ENCODE data around the gene PDE4B. TPM values are rescaled to one million over a fixed set of nuclear protein-coding genes. Genes with fewer than 3 reads are reported as not detected.

The PDE4B gene
- polyA plus RNA-seq, 1 donor (not counting 4 experiments of a cell fraction or from before 2014, with no cell fraction given), result 0.29 TPM

DNA sequence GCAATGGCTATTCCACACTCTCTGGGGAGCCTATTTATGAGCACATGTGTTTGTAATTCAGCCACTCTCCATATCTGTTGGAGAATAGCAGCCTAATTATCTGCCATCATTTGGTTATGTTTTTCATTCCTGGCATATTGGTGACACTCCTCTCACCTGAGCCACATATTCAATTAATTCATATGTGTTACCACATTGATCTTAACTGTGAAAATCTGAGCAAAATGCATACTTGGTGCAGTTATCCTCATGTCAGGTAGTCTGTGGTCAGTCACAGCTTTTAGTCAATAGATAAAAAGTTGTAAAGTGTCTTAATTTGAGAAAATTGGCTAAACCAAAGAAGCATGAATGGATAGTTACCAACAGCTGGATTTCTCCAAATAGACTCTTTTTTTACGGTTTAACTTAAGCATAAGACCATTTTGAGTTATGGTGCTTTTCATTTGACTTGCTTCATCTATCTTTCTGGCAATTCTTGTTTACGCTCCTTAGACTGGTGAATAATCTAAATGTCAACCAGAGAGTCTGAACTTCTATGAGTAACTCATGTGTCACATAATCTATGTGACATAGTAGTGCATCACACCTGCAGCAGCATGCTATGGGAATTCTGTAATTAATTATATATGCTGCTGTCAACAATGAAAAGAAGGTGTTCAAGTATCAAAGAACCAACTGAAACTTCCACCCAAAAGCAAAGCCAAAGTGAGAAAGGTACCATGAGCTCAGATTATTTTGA lies 553.5 kb downstream of the PDE4B start:
- Histone ChIP-seq H3K4me2 (ENCODE audit: control insufficient read depth, extremely low read depth, insufficient read depth, low read depth, low read length) (no peak overlapping the region), H3K4me1 (ENCODE audit: control insufficient read depth, extremely low read depth, insufficient read depth, low read length) (no peaks in the 10 kb centered on the region), H3K79me2 (ENCODE audit: control insufficient read depth, insufficient read depth, low read length) (no peaks in the 10 kb centered on the region), H2AFZ (ENCODE audit: control insufficient read depth, low read length) (no peak overlapping the region), H3K9ac (ENCODE audit: control insufficient read depth, extremely low read depth, insufficient read depth, low read length) (no peak overlapping the region), H3K27me3 (ENCODE audit: control insufficient read depth, extremely low read depth, insufficient read depth, low read length) (no peaks in the 10 kb centered on the region), H3K36me3 (ENCODE audit: control insufficient read depth in 2 of 2, extremely low read depth in 1 of 2, insufficient read depth in 2 of 2, low read length in 2 of 2) (no peaks in the 10 kb centered on the region), H3K9me1 (ENCODE audit: control insufficient read depth, extremely low read depth, insufficient read depth, low read length) (no peaks in the 10 kb centered on the region), H3K4me3 (ENCODE audit: control insufficient read depth in 2 of 3, extremely low read depth in 1 of 3, insufficient read depth in 2 of 3, low read depth in 1 of 3, low read length in 3 of 3) (no peak overlapping the region), H3K27ac (ENCODE audit: control insufficient read depth, insufficient read depth, low read length) (no peak overlapping the region), H4K20me1 (ENCODE audit: control insufficient read depth, extremely low read depth, insufficient read depth, low read length) (no peaks in the 10 kb centered on the region), H3K9me3 (ENCODE audit: control insufficient read depth, low read depth, low read length) (no peaks in the 10 kb centered on the region)
- TF ChIP-seq, protein P1, sequence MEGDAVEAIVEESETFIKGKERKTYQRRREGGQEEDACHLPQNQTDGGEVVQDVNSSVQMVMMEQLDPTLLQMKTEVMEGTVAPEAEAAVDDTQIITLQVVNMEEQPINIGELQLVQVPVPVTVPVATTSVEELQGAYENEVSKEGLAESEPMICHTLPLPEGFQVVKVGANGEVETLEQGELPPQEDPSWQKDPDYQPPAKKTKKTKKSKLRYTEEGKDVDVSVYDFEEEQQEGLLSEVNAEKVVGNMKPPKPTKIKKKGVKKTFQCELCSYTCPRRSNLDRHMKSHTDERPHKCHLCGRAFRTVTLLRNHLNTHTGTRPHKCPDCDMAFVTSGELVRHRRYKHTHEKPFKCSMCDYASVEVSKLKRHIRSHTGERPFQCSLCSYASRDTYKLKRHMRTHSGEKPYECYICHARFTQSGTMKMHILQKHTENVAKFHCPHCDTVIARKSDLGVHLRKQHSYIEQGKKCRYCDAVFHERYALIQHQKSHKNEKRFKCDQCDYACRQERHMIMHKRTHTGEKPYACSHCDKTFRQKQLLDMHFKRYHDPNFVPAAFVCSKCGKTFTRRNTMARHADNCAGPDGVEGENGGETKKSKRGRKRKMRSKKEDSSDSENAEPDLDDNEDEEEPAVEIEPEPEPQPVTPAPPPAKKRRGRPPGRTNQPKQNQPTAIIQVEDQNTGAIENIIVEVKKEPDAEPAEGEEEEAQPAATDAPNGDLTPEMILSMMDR (optimal IDR thresholded peaks at IDR 0.05 in 1 of 3, IDR thresholded peaks at IDR 0.05 in 1 of 3, conservative IDR thresholded peaks at IDR 0.05 in 1 of 3; ENCODE audit: extremely low read depth in 1 of 3, insufficient read depth in 2 of 3, low read length in 3 of 3), result no peak
- no peak for TF ChIP-seq EZH2 (IDR thresholded peaks at IDR 0.05; ENCODE audit: low read length)
- dilution Hi-C loops (cut with MboI; ENCODE audit: extremely low pct_ligation_motif_present, low sequenced_read_pairs), result no loop called here
- no peak for DNase-seq (ENCODE audit: low read depth, low spot score)
- FAIRE-seq, result no peak

DNA sequence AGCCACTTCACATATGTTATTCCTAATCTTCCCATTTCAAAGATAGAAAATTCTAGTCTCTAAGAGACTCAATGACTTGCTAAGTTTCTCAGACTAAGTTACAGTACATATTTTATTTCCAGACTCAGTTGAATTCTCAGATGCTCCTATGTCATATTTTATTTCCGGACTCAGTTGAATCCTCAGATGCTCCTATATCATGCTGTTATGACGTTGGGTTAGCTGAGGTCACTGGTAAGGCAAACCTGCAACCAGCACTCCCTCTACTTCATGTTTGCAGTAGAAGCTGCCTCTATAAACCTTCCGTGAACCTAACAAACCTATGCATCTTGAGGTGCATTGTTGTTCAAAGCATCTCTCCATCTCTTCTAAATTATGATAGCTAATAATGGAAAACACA lies 554.2 kb downstream of the PDE4B start:
- no peak for TF ChIP-seq EZH2 (IDR thresholded peaks at IDR 0.05; ENCODE audit: low read length)
- TF ChIP-seq, protein P1 (optimal IDR thresholded peaks at IDR 0.05 in 1 of 3, IDR thresholded peaks at IDR 0.05 in 1 of 3, conservative IDR thresholded peaks at IDR 0.05 in 1 of 3; ENCODE audit: extremely low read depth in 1 of 3, insufficient read depth in 2 of 3, low read length in 3 of 3), result no peak
- Histone ChIP-seq H3K27me3 (ENCODE audit: control insufficient read depth, extremely low read depth, insufficient read depth, low read length) (no peaks in the 10 kb centered on the region), H3K9ac (ENCODE audit: control insufficient read depth, extremely low read depth, insufficient read depth, low read length) (no peak overlapping the region), H3K79me2 (ENCODE audit: control insufficient read depth, insufficient read depth, low read length) (no peaks in the 10 kb centered on the region), H3K4me1 (ENCODE audit: control insufficient read depth, extremely low read depth, insufficient read depth, low read length) (no peaks in the 10 kb centered on the region), H4K20me1 (ENCODE audit: control insufficient read depth, extremely low read depth, insufficient read depth, low read length) (no peaks in the 10 kb centered on the region), H2AFZ (ENCODE audit: control insufficient read depth, low read length) (no peak overlapping the region), H3K4me2 (ENCODE audit: control insufficient read depth, extremely low read depth, insufficient read depth, low read depth, low read length) (no peak overlapping the region), H3K9me1 (ENCODE audit: control insufficient read depth, extremely low read depth, insufficient read depth, low read length) (no peaks in the 10 kb centered on the region), H3K27ac (ENCODE audit: control insufficient read depth, insufficient read depth, low read length) (no peak overlapping the region), H3K36me3 (ENCODE audit: control insufficient read depth in 2 of 2, extremely low read depth in 1 of 2, insufficient read depth in 2 of 2, low read length in 2 of 2) (no peaks in the 10 kb centered on the region), H3K4me3 (ENCODE audit: control insufficient read depth in 2 of 3, extremely low read depth in 1 of 3, insufficient read depth in 2 of 3, low read depth in 1 of 3, low read length in 3 of 3) (no peak overlapping the region), H3K9me3 (ENCODE audit: control insufficient read depth, low read depth, low read length) (no peaks in the 10 kb centered on the region)
- DNase-seq (ENCODE audit: low read depth, low spot score) (no peak), FAIRE-seq (no peak)
- dilution Hi-C loops (cut with MboI; ENCODE audit: extremely low pct_ligation_motif_present, low sequenced_read_pairs), result no loop called here

All from keratinocyte (primary cell).